K562 (cell line): ENCODE data around the gene PBX1. TPM values are rescaled to one million over a fixed set of nuclear protein-coding genes. Genes with fewer than 3 reads are reported as not detected.

Source experiments
- ATAC-seq: fragments of 200-7000 bp; cut with Tn5 transposase; 3 replicates; pipeline ENCODE4 v1.9.1; 2020; ENCODE audit warnings: moderate library complexity
- BruUV-seq: library from RNA; stranded (reverse); fragments of 400-500 nt; replicated peaks from 2 replicates; lab custom pipeline; 2021; lab: Mats Ljungman, UMichigan
- CTCF ChIA-PET: fragments of 300-600 bp; formaldehyde crosslinking; extraction: SDS; loops from one replicate; lab custom pipeline; 2021; ENCODE audit warnings: low intra/inter-chr PET ratio; lab: Yijun Ruan, JAX
- POLR2A ChIA-PET: fragments of 300-600, 350-650 bp; sonication (Branson Sonifier 250); formaldehyde crosslinking; extraction: SDS; loops from one replicate; lab custom pipeline; 2021; ENCODE audit warnings: antibody characterized with exemption, inconsistent platforms; lab: Yijun Ruan, JAX
- DNase-seq, 4 experiments: peaks; one replicate each; pipeline versions ENCODE4 v3.0.0 to v3.0.0-alpha.2; 2011 to 2018; ENCODE audit warnings: low spot score in 3 of 4, mixed read lengths in 3 of 4; ENCODE audit errors: extremely low read depth in 1 of 4
- FAIRE-seq: peaks from 2 replicates; lab custom pipeline; 2011; peaks lifted over from hg19 to GRCh38; lab: Jason Lieb, UNC
- H2AFZ ChIP-seq: 2 replicates; pipeline ENCODE4 v1.6.0; 2011; ENCODE audit warnings: low read depth, low read length, control low read depth, inconsistent platforms
- H3K27ac ChIP-seq: fragments of 200-600 bp; 3 replicates; pipeline ENCODE4 v1.8.0; 2011; ENCODE audit warnings: low read depth, mild to moderate bottlenecking, control low read depth, inconsistent platforms, low read length, moderate library complexity, mixed read lengths; ENCODE audit errors: extremely low read depth
- H3K27me3 ChIP-seq, 2 experiments: fragments of 300-600 bp in 1 of 2; 2 replicates in 1 of 2; 3 replicates in 1 of 2; pipeline versions ENCODE4 v1.6.0 to v1.8.0; 2011; ENCODE audit warnings: inconsistent platforms in 2 of 2, low read length in 2 of 2, mild to moderate bottlenecking in 1 of 2, mixed read lengths in 1 of 2, moderate library complexity in 1 of 2; ENCODE audit not compliant: control insufficient read depth in 2 of 2, insufficient read depth in 2 of 2
- H3K36me3 ChIP-seq: fragments of 300-600 bp; 3 replicates; pipeline ENCODE4 v1.8.0; 2011; ENCODE audit warnings: mild to moderate bottlenecking, low read length, inconsistent platforms; ENCODE audit not compliant: control insufficient read depth, insufficient read depth
- H3K4me1 ChIP-seq, 2 experiments: fragments of 200-600 bp in 1 of 2; replicated peaks in 1 of 2; 2 replicates in 1 of 2; 3 replicates in 1 of 2; pipeline versions ENCODE4 v1.5.1 to v1.8.0; 2011; ENCODE audit warnings: inconsistent platforms in 2 of 2, low read length in 2 of 2, mild to moderate bottlenecking in 1 of 2, mixed read lengths in 1 of 2, moderate library complexity in 1 of 2; ENCODE audit not compliant: control insufficient read depth in 2 of 2, insufficient read depth in 2 of 2
- H3K4me2 ChIP-seq: 2 replicates; pipeline ENCODE4 v1.6.1; 2011; ENCODE audit warnings: low read length, control low read depth, inconsistent platforms, mixed read lengths; ENCODE audit not compliant: insufficient read depth
- H3K4me3 ChIP-seq: fragments of 200-600 bp; sonication (generic), shearing (Covaris generic); 2 replicates; pipeline ENCODE4 v1.5.1; 2016; ENCODE audit warnings: control low read depth, inconsistent platforms
- H3K79me2 ChIP-seq: fragments of 200-600 bp; 3 replicates; pipeline ENCODE4 v1.8.0; 2011; ENCODE audit warnings: low read length, inconsistent platforms; ENCODE audit not compliant: control insufficient read depth, insufficient read depth
- H3K9ac ChIP-seq, 2 experiments: 2 replicates each; pipeline versions ENCODE4 v1.6.0 to v1.6.1; 2011; ENCODE audit warnings: low read depth in 2 of 2, low read length in 2 of 2, control low read depth in 1 of 2, inconsistent platforms in 1 of 2, mild to moderate bottlenecking in 1 of 2, mixed read lengths in 1 of 2; ENCODE audit not compliant: insufficient read depth in 1 of 2
- H3K9me1 ChIP-seq: one replicate; pipeline ENCODE4 v1.6.0; 2011; ENCODE audit warnings: inconsistent platforms, mild to moderate bottlenecking, low read length, moderate library complexity; ENCODE audit not compliant: control insufficient read depth, insufficient read depth
- H3K9me3 ChIP-seq: replicated peaks from 2 replicates; pipeline ENCODE4 v1.5.1; 2011; ENCODE audit warnings: low read depth, low read length, inconsistent platforms; ENCODE audit not compliant: control insufficient read depth, insufficient read depth
- H4K20me1 ChIP-seq: replicated peaks from 2 replicates; pipeline ENCODE4 v1.6.1; 2011; ENCODE audit warnings: low read length, inconsistent platforms, mixed read lengths; ENCODE audit not compliant: control insufficient read depth, insufficient read depth
- CGGBP1 ChIP-seq: fragments of 250-450 bp; sonication (Bioruptor Pico); IDR thresholded peaks from 2 replicates; pipeline ENCODE4 v1.9.0; 2021; ENCODE audit warnings: mild to moderate bottlenecking
- EGR1 ChIP-seq: fragments of 450-650 bp; conservative IDR thresholded peaks from 2 replicates; pipeline ENCODE4 v1.6.1; 2017; ENCODE audit warnings: mild to moderate bottlenecking
- ESRRB ChIP-seq: fragments of 250-450 bp; sonication (Bioruptor Pico); IDR thresholded peaks from 2 replicates; pipeline ENCODE4 v1.5.0; 2020; ENCODE audit warnings: mild to moderate bottlenecking, moderate library complexity, borderline replicate concordance
- HSF4 ChIP-seq: fragments of 250-450 bp; sonication (Bioruptor Pico); IDR thresholded peaks from 2 replicates; pipeline ENCODE4 v2.1.2; 2022; ENCODE audit warnings: mild to moderate bottlenecking, moderate library complexity, borderline replicate concordance
- MCM2 ChIP-seq: fragments of 450-650 bp; IDR thresholded peaks from 2 replicates; pipeline ENCODE4 v1.6.1; 2017; ENCODE audit warnings: low read depth, mild to moderate bottlenecking
- NEUROD1 ChIP-seq: fragments of 150-350 bp; IDR thresholded peaks from 2 replicates; pipeline ENCODE4 v1.6.1; 2014; ENCODE audit warnings: borderline replicate concordance, low read length, low read depth; ENCODE audit not compliant: partially characterized antibody
- NFYB ChIP-seq: IDR thresholded peaks from 2 replicates; pipeline ENCODE4 v1.6.1; 2011; ENCODE audit warnings: mild to moderate bottlenecking, moderate library complexity; ENCODE audit not compliant: insufficient read length; ENCODE audit errors: extremely low read depth
- PPARD ChIP-seq: fragments of 250-450 bp; sonication (Bioruptor Pico); IDR thresholded peaks from 2 replicates; pipeline ENCODE4 v1.8.0; 2022; ENCODE audit warnings: inconsistent platforms, mild to moderate bottlenecking, moderate library complexity
- RHOXF2B ChIP-seq: fragments of 250-450 bp; sonication (Bioruptor Pico); conservative IDR thresholded peaks from 2 replicates; pipeline ENCODE4 v1.5.1; 2021
- RUNX1 ChIP-seq: sonication (generic); IDR thresholded peaks from 2 replicates; pipeline ENCODE4 v1.6.1; 2016; ENCODE audit warnings: antibody characterized with exemption, low read depth
- TAF9B ChIP-seq: fragments of 450-650 bp; IDR thresholded peaks from 2 replicates; pipeline ENCODE4 v1.6.1; 2018; ENCODE audit warnings: mild to moderate bottlenecking; ENCODE audit not compliant: partially characterized antibody
- TARDBP ChIP-seq: fragments of 450-650 bp; IDR thresholded peaks from 2 replicates; pipeline ENCODE4 v1.6.1; 2016
- ZBTB49 ChIP-seq: sonication (generic); formaldehyde crosslinking; IDR thresholded peaks from 2 replicates; pipeline ENCODE4 v1.8.0; 2022; ENCODE audit warnings: missing genetic modification reagents, mild to moderate bottlenecking, borderline replicate concordance
- ZC3H8 ChIP-seq: fragments of 450-650 bp; IDR thresholded peaks from 2 replicates; pipeline ENCODE4 v1.6.1; 2017
- ZHX1 ChIP-seq: fragments of 150-350 bp; conservative IDR thresholded peaks from 2 replicates; pipeline ENCODE4 v1.6.1; 2014; ENCODE audit warnings: low read length
- ZKSCAN3 ChIP-seq: fragments of 250-450 bp; sonication (Bioruptor Pico); IDR thresholded peaks from 2 replicates; pipeline ENCODE4 v1.4.0; 2020
- ZNF174 ChIP-seq: fragments of 250-450 bp; sonication (Bioruptor Pico); IDR thresholded peaks from 2 replicates; pipeline ENCODE4 v1.4.0; 2020; ENCODE audit warnings: mild to moderate bottlenecking
- whole genome bisulfite sequencing: fragments of 100-300 bp; shearing (Covaris generic); methylation state at CpG from one replicate; pipeline ENCODE4 v1.1.6; 2016; ENCODE audit warnings: low coverage, mixed read lengths; ENCODE audit not compliant: insufficient coverage; ENCODE audit errors: missing lambda C conversion rate; 5-methylcytosine and 5-hydroxymethylcytosine counted together
- in situ Hi-C: fragments of 300-500 bp; cut with MboI; formaldehyde crosslinking; loops from 4 replicates; pipeline ENCODE4 v1.15.0; 2018; ENCODE audit warnings: inconsistent platforms, mixed read lengths
- intact Hi-C: fragments of 100-400 bp; cut with micrococcal nuclease; formaldehyde crosslinking; loops from 2 replicates; pipeline ENCODE4 v1.14.2; 2022
- polyA plus RNA-seq, 8 experiments: library from polyadenylated mRNA; depleted of rRNA in 4 of 8; stranded (reverse) in 5 of 8; unstranded in 3 of 8; fragments of >200 nt; fragmentation: Nextera tagmentation in 2 of 8; fragmentation: Illumina TruSeq in 1 of 8; extraction: Ambion mirVana in 2 of 8; extraction: Trizol in 1 of 8; gene quantifications; 2 replicates each; pipeline versions ENCODE4 v1.2.1 to v1.2.3, GENCODE V29; 2011 to 2014; ENCODE audit warnings: inconsistent platforms in 1 of 8, missing spikeins in 1 of 8
- total RNA-seq, 7 experiments: library from RNA; depleted of rRNA in 6 of 7; stranded (reverse); fragments of >200 nt in 6 of 7; fragmentation: Illumina TruSeq in 2 of 7; extraction: Trizol in 2 of 7; gene quantifications; 2 replicates each; pipeline versions ENCODE4 v1.2.1 to v1.2.3, GENCODE V29; 2011 to 2021; ENCODE audit warnings: low replicate concordance in 1 of 7

Gene PBX1
- total and polyA plus RNA-seq, 9 of the 15 experiments (the other 6 are each of a cell fraction or from before 2014, with no cell fraction given), result 0.03 to 0.62 (median 0.17) TPM

- intact Hi-C loops (no loop called here), in situ Hi-C loops (no loop called here)
- H4K20me1 ChIP-seq, result no peaks in the 10 kb centered on the region
- no peaks in the 10 kb centered on the region for H3K36me3 ChIP-seq
- no peak overlapping the region for H3K4me3 ChIP-seq
- no peaks in the 10 kb centered on the region for H3K79me2 ChIP-seq
- no peak for ATAC-seq
- no peak overlapping the region for H2AFZ ChIP-seq
- DNase-seq, result no peak
- H3K4me2 ChIP-seq, result no peak overlapping the region
- ChIA-PET POLR2A (no interaction called here), CTCF (no interaction called here)
- H3K9me3 ChIP-seq, result no peaks in the 10 kb centered on the region
- FAIRE-seq, result no peak
- H3K9me1 ChIP-seq, result no peaks in the 10 kb centered on the region
- H3K27me3 ChIP-seq, result no peaks in the 10 kb centered on the region; a peak in 2 of 5 replicates
- no TSS peak for BruUV-seq
- WGBS, result 0% methylated on average over 2 of the region's 2 CpGs
- no peak for TF ChIP-seq CGGBP1 (CRISPR knock-in tag)
- TF ChIP-seq ZNF174 (CRISPR knock-in tag), result no peak
- TF ChIP-seq PPARD, result no peak
- TF ChIP-seq ZHX1, result no peak
- TF ChIP-seq NEUROD1, result no peak
- no peak for TF ChIP-seq TARDBP
- no peak for TF ChIP-seq ZBTB49 (CRISPR knock-in tag)
- TF ChIP-seq NFYB, result no peak
- TF ChIP-seq ZKSCAN3 (CRISPR knock-in tag), result no peak
- TF ChIP-seq MCM2, result no peak
- no peak for TF ChIP-seq RUNX1
- no peak for TF ChIP-seq ESRRB (CRISPR knock-in tag)
- no peak for TF ChIP-seq RHOXF2B (CRISPR knock-in tag)
- TF ChIP-seq TAF9B, result no peak
- TF ChIP-seq HSF4 (CRISPR knock-in tag), result no peak
- TF ChIP-seq EGR1, result no peak
- TF ChIP-seq ZC3H8, result no peak
- no peaks in the 10 kb centered on the region for H3K4me1 ChIP-seq
- H3K9ac ChIP-seq, result no peak overlapping the region
- H3K27ac ChIP-seq, result no peak overlapping the region
These were observed 297.4 kb downstream of the PBX1 start for GRCh38 chr1:164856381-164856780.
